ENCODE results near the gene DDC. TPM values are rescaled to one million over a fixed set of nuclear protein-coding genes. Genes with fewer than 3 reads are reported as not detected.

Gene DDC
- total and polyA plus RNA-seq, 2 donors (not counting 1 experiment from before 2014, with no cell fraction given) = not detected

DNA sequence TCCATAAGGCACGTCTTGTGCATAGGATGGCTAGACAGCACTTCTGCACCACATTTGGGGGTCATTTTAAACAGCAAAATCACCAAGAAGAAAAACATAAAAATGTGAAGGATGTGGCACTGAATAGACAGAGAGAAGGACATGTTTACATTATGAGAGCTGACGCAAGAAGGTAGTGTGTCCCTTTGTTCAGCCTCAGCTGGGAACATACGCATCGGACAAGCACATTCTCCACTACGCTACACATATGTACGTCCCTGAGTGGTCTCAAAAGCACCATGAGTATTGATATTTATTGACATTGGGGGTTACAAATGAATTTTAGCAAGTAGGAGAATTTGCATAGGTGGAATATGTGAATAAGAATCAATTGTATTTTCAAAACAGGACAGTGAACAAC is 20.2 kb downstream of the DDC start:
- no peaks in the 10 kb centered on the region for H3K36me3 ChIP-seq (replicated peaks in 1 of 2; ENCODE audit: control extremely low read depth in 1 of 2, control insufficient read depth in 1 of 2, extremely low read depth in 1 of 2, insufficient read depth in 2 of 2, low read length in 1 of 2)
- ATAC-seq (ENCODE audit: low read depth) = no peak
- H3K27me3 Mint-ChIP-seq = peaks cover 7% of the 10 kb centered on the region
- no peaks in the 10 kb centered on the region for H3K9me3 ChIP-seq (ENCODE audit: control extremely low read depth in 1 of 3, control insufficient read depth in 2 of 3, insufficient read depth in 1 of 3, low read length in 2 of 3)
- H3K4me1 ChIP-seq (ENCODE audit: control insufficient read depth in 2 of 2, insufficient read depth in 2 of 2, low read length in 2 of 2) = no peaks in the 10 kb centered on the region
- no peaks in the 10 kb centered on the region for H3K79me2 ChIP-seq (ENCODE audit: control insufficient read depth, insufficient read depth, low read length)
- no peaks in the 10 kb centered on the region for H3K4me1 Mint-ChIP-seq
- H3K27ac ChIP-seq (ENCODE audit: low read length in 2 of 2) = no peak overlapping the region
- no peaks in the 10 kb centered on the region for H3K27me3 ChIP-seq (replicated peaks in 1 of 4; ENCODE audit: control extremely low read depth in 1 of 4, control insufficient read depth in 3 of 4, insufficient read depth in 4 of 4, low read length in 3 of 4)
- H3K4me3 Mint-ChIP-seq = no peak overlapping the region
- no peak overlapping the region for H3K4me2 ChIP-seq (replicated peaks; ENCODE audit: low read depth, low read length, poor library complexity, severe bottlenecking)
- H2AFZ ChIP-seq (ENCODE audit: insufficient read depth, low read depth, low read length, poor library complexity, severe bottlenecking) = no peak overlapping the region
- H3K27ac Mint-ChIP-seq = no peak overlapping the region
- WGBS (ENCODE audit: insufficient coverage) = no CpG with 5 or more reads among the region's 6 CpGs
- intact Hi-C loops (cut with micrococcal nuclease) = no loop called here
- H3K4me3 ChIP-seq (ENCODE audit: control extremely low read depth in 1 of 5, extremely low read depth in 1 of 5, insufficient read depth in 1 of 5, low read depth in 2 of 5, low read length in 4 of 5) = no peak overlapping the region
- ChIA-PET CTCF (no interaction called here), POLR2A (no interaction called here)
- H3K9ac ChIP-seq (ENCODE audit: low read length) = no peak overlapping the region
- TF ChIP-seq CTCF (IDR thresholded peaks at IDR 0.05) (no peak), EZH2 (IDR thresholded peaks at IDR 0.05; ENCODE audit: borderline replicate concordance, insufficient read depth, low read depth, low read length, poor library complexity, severe bottlenecking) (no peak)
- H3K9me3 Mint-ChIP-seq (ENCODE audit: insufficient read depth) = no peaks in the 10 kb centered on the region
- no peaks in the 10 kb centered on the region for H4K20me1 ChIP-seq (ENCODE audit: control insufficient read depth, insufficient read depth, low read length, poor library complexity, severe bottlenecking)
- no peak for DNase-seq

DNA sequence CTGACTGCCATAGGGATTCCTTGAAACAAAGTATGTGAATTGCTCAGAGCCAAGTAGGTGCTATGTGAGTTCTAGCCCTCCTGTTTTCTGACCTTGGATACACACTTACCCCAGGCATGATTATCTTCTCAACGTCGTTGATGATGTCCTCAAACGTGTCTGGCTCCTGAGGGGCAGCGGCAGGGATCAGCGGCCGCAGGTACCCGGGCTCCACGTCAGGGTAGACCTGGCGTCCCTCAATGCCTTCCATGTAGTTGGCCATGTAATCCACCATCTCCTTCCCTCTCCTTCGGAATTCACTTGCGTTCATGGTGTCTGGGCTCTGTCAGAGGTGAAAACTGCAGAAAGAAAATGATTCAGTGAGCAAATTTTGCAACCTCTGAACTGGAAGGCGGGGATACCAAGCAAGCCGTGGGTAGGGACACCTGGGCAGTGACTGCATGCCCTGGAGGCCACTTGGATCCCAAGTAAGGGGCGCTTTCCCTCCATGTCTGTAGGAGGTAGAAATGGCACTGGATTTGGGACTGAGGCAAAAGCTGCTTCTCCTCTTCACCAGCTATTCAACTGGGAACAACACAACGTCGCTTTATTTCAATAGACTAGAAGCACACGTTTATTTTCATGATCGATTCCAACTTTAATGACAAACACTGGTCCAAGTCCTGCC is 21.3 kb downstream of the DDC start:
- Histone ChIP-seq H3K4me3 (ENCODE audit: control extremely low read depth in 1 of 5, extremely low read depth in 1 of 5, insufficient read depth in 1 of 5, low read depth in 2 of 5, low read length in 4 of 5) (no peak overlapping the region), H3K9ac (ENCODE audit: low read length) (no peak overlapping the region), H2AFZ (ENCODE audit: insufficient read depth, low read depth, low read length, poor library complexity, severe bottlenecking) (no peak overlapping the region), H3K9me3 (ENCODE audit: control extremely low read depth in 1 of 3, control insufficient read depth in 2 of 3, insufficient read depth in 1 of 3, low read length in 2 of 3) (no peaks in the 10 kb centered on the region), H3K4me2 (replicated peaks; ENCODE audit: low read depth, low read length, poor library complexity, severe bottlenecking) (no peak overlapping the region), H4K20me1 (ENCODE audit: control insufficient read depth, insufficient read depth, low read length, poor library complexity, severe bottlenecking) (no peaks in the 10 kb centered on the region), H3K36me3 (replicated peaks in 1 of 2; ENCODE audit: control extremely low read depth in 1 of 2, control insufficient read depth in 1 of 2, extremely low read depth in 1 of 2, insufficient read depth in 2 of 2, low read length in 1 of 2) (no peaks in the 10 kb centered on the region), H3K4me1 (ENCODE audit: control insufficient read depth in 2 of 2, insufficient read depth in 2 of 2, low read length in 2 of 2) (no peaks in the 10 kb centered on the region), H3K79me2 (ENCODE audit: control insufficient read depth, insufficient read depth, low read length) (no peaks in the 10 kb centered on the region), H3K27me3 (replicated peaks in 1 of 4; ENCODE audit: control extremely low read depth in 1 of 4, control insufficient read depth in 3 of 4, insufficient read depth in 4 of 4, low read length in 3 of 4) (no peaks in the 10 kb centered on the region), H3K27ac (ENCODE audit: low read length in 2 of 2) (no peak overlapping the region)
- ChIA-PET POLR2A (no interaction called here), CTCF (no interaction called here)
- Mint-ChIP-seq H3K27me3 (peaks cover 7% of the 10 kb centered on the region), H3K27ac (no peak overlapping the region), H3K9me3 (ENCODE audit: insufficient read depth) (no peaks in the 10 kb centered on the region), H3K4me1 (no peaks in the 10 kb centered on the region), H3K4me3 (no peak overlapping the region)
- 95% methylated on average over 16 of the region's 18 CpGs for WGBS (ENCODE audit: insufficient coverage)
- TF ChIP-seq CTCF (IDR thresholded peaks at IDR 0.05) (no peak), EZH2 (IDR thresholded peaks at IDR 0.05; ENCODE audit: borderline replicate concordance, insufficient read depth, low read depth, low read length, poor library complexity, severe bottlenecking) (no peak)
- ATAC-seq (ENCODE audit: low read depth) (no peak), DNase-seq (no peak)
- intact Hi-C loops (cut with micrococcal nuclease) = no loop called here
